GM12878 (cell line): ENCODE results near the gene GALNT6. TPM values are rescaled to one million over a fixed set of nuclear protein-coding genes. Genes with fewer than 3 reads are reported as not detected.

Experiments used
- ATAC-seq: fragments of 200-7000 bp; cut with Tn5 transposase; 3 replicates; pipeline ENCODE4 v1.9.1; 2020; ENCODE audit warnings: mild to moderate bottlenecking, moderate library complexity
- BruUV-seq: library from RNA; stranded (reverse); fragments of 400-500 nt; replicated peaks from 2 replicates; lab custom pipeline; 2021; lab: Mats Ljungman, UMichigan
- CTCF ChIA-PET: fragments of 300-600 bp; sonication (Branson Sonifier 250); formaldehyde crosslinking; extraction: SDS; loops from one replicate; lab custom pipeline; 2021; ENCODE audit warnings: inconsistent platforms; lab: Yijun Ruan, JAX
- POLR2A ChIA-PET: fragments of 350-600 bp; formaldehyde crosslinking; extraction: SDS; loops from one replicate; lab custom pipeline; 2021; ENCODE audit warnings: inconsistent platforms; lab: Charles Lee
- RAD21 ChIA-PET: fragments of 300-600 bp; sonication (Branson Sonifier 250); formaldehyde crosslinking; loops from one replicate; lab custom pipeline; 2023; ENCODE audit warnings: antibody characterized with exemption; ENCODE audit not compliant: unreplicated experiment; lab: Charles Lee
- SMC1A ChIA-PET: fragments of 300-600 bp; sonication (Branson Sonifier 250); formaldehyde crosslinking; loops from one replicate; lab custom pipeline; 2023; ENCODE audit not compliant: unreplicated experiment, uncharacterized antibody; lab: Charles Lee
- DNase-seq: peaks from one replicate; pipeline ENCODE4 v3.0.0-alpha.2; 2011; ENCODE audit warnings: low read depth, low spot score
- FAIRE-seq: peaks from 3 replicates; lab custom pipeline; 2011; peaks lifted over from hg19 to GRCh38; lab: Jason Lieb, UNC
- H2AFZ ChIP-seq: 2 replicates; pipeline ENCODE4 v1.6.0; 2011; ENCODE audit warnings: low read depth, low read length, control low read depth; ENCODE audit not compliant: control insufficient read depth
- H3K27ac ChIP-seq: 2 replicates; pipeline ENCODE4 v1.5.1; 2011; ENCODE audit warnings: control low read depth; ENCODE audit not compliant: control insufficient read depth, insufficient read depth
- H3K27me3 ChIP-seq, 2 experiments: replicated peaks in 1 of 2; 2 replicates each; pipeline versions ENCODE4 v1.6.0 to v1.6.1; 2011; ENCODE audit warnings: low read length in 1 of 2; ENCODE audit not compliant: control insufficient read depth in 2 of 2, insufficient read depth in 2 of 2
- H3K36me3 ChIP-seq, 2 experiments: 2 replicates each; pipeline ENCODE4 v1.5.1; 2011; ENCODE audit warnings: low read length in 1 of 2; ENCODE audit not compliant: control insufficient read depth in 2 of 2, insufficient read depth in 2 of 2
- H3K4me1 ChIP-seq: 2 replicates; pipeline ENCODE4 v1.6.1; 2011; ENCODE audit warnings: mild to moderate bottlenecking, low read length, moderate library complexity, mixed read lengths; ENCODE audit not compliant: control insufficient read depth, insufficient read depth
- H3K4me2 ChIP-seq: 2 replicates; pipeline ENCODE4 v1.6.0; 2011; ENCODE audit warnings: control low read depth; ENCODE audit not compliant: control insufficient read depth, insufficient read depth
- H3K4me3 ChIP-seq: fragments of 200-600 bp; sonication (generic); 2 replicates; pipeline ENCODE4 v1.5.1; 2016
- H3K79me2 ChIP-seq: 2 replicates; pipeline ENCODE4 v1.6.0; 2011; ENCODE audit warnings: low read length; ENCODE audit not compliant: control insufficient read depth, insufficient read depth
- H3K9ac ChIP-seq: 2 replicates; pipeline ENCODE4 v1.8.0; 2011; ENCODE audit warnings: low read length, control low read depth, mixed read lengths; ENCODE audit not compliant: control insufficient read depth, insufficient read depth
- H3K9me3 ChIP-seq: replicated peaks from 3 replicates; pipeline ENCODE4 v1.5.1; 2011; ENCODE audit warnings: mild to moderate bottlenecking, low read length; ENCODE audit not compliant: control insufficient read depth, insufficient read depth
- H4K20me1 ChIP-seq: 2 replicates; pipeline ENCODE4 v1.6.0; 2011; ENCODE audit not compliant: control insufficient read depth, insufficient read depth
- CBFB ChIP-seq: IDR thresholded peaks from 2 replicates; pipeline ENCODE4 v1.6.1; 2016; ENCODE audit warnings: antibody characterized with exemption, low read depth
- EED ChIP-seq: sonication (generic); IDR thresholded peaks from 2 replicates; pipeline ENCODE4 v1.6.1; 2016; ENCODE audit warnings: antibody characterized with exemption, low read depth
- EP300 ChIP-seq, 2 experiments: fragments of 150-350 bp in 1 of 2; IDR thresholded peaks; 2 replicates each; pipeline ENCODE4 v1.6.1; 2011 to 2012; ENCODE audit warnings: low read depth in 2 of 2, low read length in 2 of 2, borderline replicate concordance in 1 of 2, improper control_type of control experiment in 1 of 2, inconsistent platforms in 1 of 2; ENCODE audit not compliant: control insufficient read depth in 1 of 2
- HSF1 ChIP-seq: fragments of 150-350 bp; IDR thresholded peaks from 2 replicates; pipeline ENCODE4 v1.6.1; 2014; ENCODE audit warnings: mild to moderate bottlenecking, low read depth, low read length
- MYB ChIP-seq: fragments of 150-350 bp; IDR thresholded peaks from 2 replicates; pipeline ENCODE4 v1.6.1; 2014; ENCODE audit warnings: mild to moderate bottlenecking, low read depth, low read length, borderline replicate concordance
- NR2C1 ChIP-seq: fragments of 450-650 bp; IDR thresholded peaks from 2 replicates; pipeline ENCODE4 v1.6.1; 2017; ENCODE audit warnings: antibody characterized with exemption, mild to moderate bottlenecking, moderate library complexity
- NRF1 ChIP-seq: conservative IDR thresholded peaks from 2 replicates; pipeline ENCODE4 v1.6.1; 2011; ENCODE audit warnings: mild to moderate bottlenecking, low read depth, low read length, improper control_type of control experiment
- PBX3 ChIP-seq: IDR thresholded peaks from 2 replicates; pipeline ENCODE4 v1.6.1; 2011; ENCODE audit warnings: mild to moderate bottlenecking, low read depth, low read length, moderate library complexity; ENCODE audit not compliant: insufficient replicate concordance
- RAD51 ChIP-seq: fragments of 450-650 bp; IDR thresholded peaks from 2 replicates; pipeline ENCODE4 v1.6.1; 2016; ENCODE audit warnings: moderate library complexity, mild to moderate bottlenecking, inconsistent platforms
- RELA ChIP-seq: fragments of 450-650 bp; IDR thresholded peaks from 2 replicates; pipeline ENCODE4 v1.8.0; 2014; ENCODE audit warnings: borderline replicate concordance; ENCODE audit not compliant: partially characterized antibody
- SIX5 ChIP-seq: IDR thresholded peaks from 2 replicates; pipeline ENCODE4 v1.6.1; 2011; ENCODE audit warnings: mild to moderate bottlenecking, low read depth, low read length, moderate library complexity; ENCODE audit not compliant: severe bottlenecking
- SKIL ChIP-seq: fragments of 450-650 bp; IDR thresholded peaks from 2 replicates; pipeline ENCODE4 v1.6.1; 2017; ENCODE audit warnings: mild to moderate bottlenecking, low read depth, inconsistent platforms; ENCODE audit not compliant: poor library complexity, severe bottlenecking
- SREBF1 ChIP-seq: IDR thresholded peaks from 2 replicates; pipeline ENCODE4 v1.6.1; 2012; ENCODE audit warnings: mild to moderate bottlenecking, low read length
- TCF12 ChIP-seq: IDR thresholded peaks from 2 replicates; pipeline ENCODE4 v1.6.1; 2011; ENCODE audit warnings: low read depth, mild to moderate bottlenecking, low read length
- ZBTB4 ChIP-seq: fragments of 450-650 bp; formaldehyde crosslinking; IDR thresholded peaks from 2 replicates; pipeline ENCODE4 v1.4.0; 2022; ENCODE audit warnings: mild to moderate bottlenecking, moderate library complexity
- ZNF207 ChIP-seq: fragments of 450-650 bp; IDR thresholded peaks from 2 replicates; pipeline ENCODE4 v1.6.1; 2014; ENCODE audit warnings: antibody characterized with exemption, mild to moderate bottlenecking, borderline replicate concordance
- ZNF622 ChIP-seq: fragments of 450-650 bp; IDR thresholded peaks from 2 replicates; pipeline ENCODE4 v1.6.1; 2017; ENCODE audit warnings: mild to moderate bottlenecking, inconsistent platforms
- WGBS: methylation state at CpG from one replicate; pipeline ENCODE4 v1.1.6; 2016; ENCODE audit warnings: low lambda C conversion rate; ENCODE audit not compliant: insufficient replicate concordance, insufficient coverage; ENCODE audit errors: missing lambda C conversion rate; 5-methylcytosine and 5-hydroxymethylcytosine counted together
- in situ Hi-C: fragments of 300-500 bp; cut with MboI; formaldehyde crosslinking; loops from 9 replicates; pipeline ENCODE4 v1.14.3; 2018; ENCODE audit warnings: mixed read lengths
- intact Hi-C: fragments of 100-400 bp; cut with micrococcal nuclease; formaldehyde crosslinking; loops from one replicate; pipeline ENCODE4 v1.14.2; 2022; ENCODE audit not compliant: unreplicated experiment
- polyA plus RNA-seq, 11 experiments: library from polyadenylated mRNA; depleted of rRNA in 4 of 11; unstranded in 6 of 11; stranded (reverse) in 5 of 11; fragments of >200 nt; fragmentation: Nextera tagmentation in 4 of 11; fragmentation: Illumina TruSeq in 1 of 11; extraction: Ambion mirVana in 4 of 11; extraction: Trizol in 1 of 11; gene quantifications; 1 replicate in 1 of 11; 2 replicates in 10 of 11; pipeline versions ENCODE4 v1.2.1 to v1.2.3, GENCODE V29; 2011 to 2016; ENCODE audit warnings: inconsistent platforms in 2 of 11, missing spikeins in 2 of 11, low read depth in 1 of 11
- total RNA-seq, 4 experiments: library from RNA; depleted of rRNA in 3 of 4; stranded (reverse); fragments of >200 nt in 3 of 4; fragmentation: Illumina TruSeq in 1 of 4; extraction: Trizol in 1 of 4; gene quantifications; 2 replicates each; pipeline versions ENCODE4 v1.2.1 to v1.2.3, GENCODE V29; 2013 to 2021

Gene GALNT6
- total and polyA plus RNA-seq, 10 of the 15 experiments (the other 5 are each of a cell fraction or from before 2014, with no cell fraction given) = 6.6 to 40.4 (median 23.7) TPM

- Histone ChIP-seq H3K9ac (no peak overlapping the region), H3K36me3 (peaks cover 0 to 10% of the 10 kb centered on the region in 2 experiments; a peak in 3 of 4 replicates), H3K4me2 (no peak overlapping the region), H3K27me3 (no peaks in the 10 kb centered on the region), H3K4me3 (no peak overlapping the region), H2AFZ (no peak overlapping the region), H3K4me1 (peaks cover 21% of the 10 kb centered on the region), H3K27ac (no peak overlapping the region), H4K20me1 (no peaks in the 10 kb centered on the region), H3K9me3 (peaks cover 2% of the 10 kb centered on the region; the same call in 2 of the 3 replicates), H3K79me2 (no peaks in the 10 kb centered on the region)
- FAIRE-seq = no peak
- CTCF ChIA-PET = interaction anchor here (3.7 kb wide), 1 partner anchor 9 kb away, joined by 18 read pairs; no protein-coding TSS in a partner anchor
- intact Hi-C loops (no loop called here), in situ Hi-C loops (no loop called here)
- WGBS = 99% methylated on average over 8 of the region's 8 CpGs
- RAD21 ChIA-PET = no interaction called here
- SMC1A ChIA-PET = no interaction called here
- no TSS peak for BruUV-seq
- no peak for DNase-seq
- POLR2A ChIA-PET = interaction anchor here (1.1 kb wide), 1 partner anchor 10 kb away, joined by 3 read pairs; no protein-coding TSS in a partner anchor
- ATAC-seq = no peak
- TF ChIP-seq RAD51 = no peak
- TF ChIP-seq NR2C1 = no peak
- no peak for TF ChIP-seq PBX3
- TF ChIP-seq HSF1 = no peak
- TF ChIP-seq ZNF622 = no peak
- TF ChIP-seq ZNF207 = no peak
- no peak for TF ChIP-seq SIX5
- TF ChIP-seq SKIL = no peak
- no peak for TF ChIP-seq CBFB
- TF ChIP-seq TCF12 = no peak
- TF ChIP-seq EP300 (IDR thresholded peaks at IDR 0.05; ENCODE audit: borderline replicate concordance in 1 of 2, control insufficient read depth in 1 of 2, low read depth in 2 of 2, low read length in 2 of 2) = no peak
- TF ChIP-seq NRF1 = no peak
- no peak for TF ChIP-seq RELA
- no peak for TF ChIP-seq SREBF1
- no peak for TF ChIP-seq ZBTB4 (CRISPR knock-in tag)
- no peak for TF ChIP-seq MYB
- TF ChIP-seq EED = no peak
Measured at GRCh38 chr12:51358496-51358895, 32.7 kb downstream of the GALNT6 start.
